Thyroid gland (tissue), 4 donors: ENCODE results near the gene CACNA1G.

Source experiments
- CTCF ChIP-seq, 6 experiments: fragments of 200-600 bp in 3 of 6; fragments of 450-650 bp in 3 of 6; sonication (generic) in 3 of 6; IDR thresholded peaks; one replicate each; pipeline ENCODE4 v1.5.1; 2016 to 2019; ENCODE audit warnings: antibody characterized with exemption in 6 of 6, mild to moderate bottlenecking in 2 of 6, inconsistent platforms in 1 of 6, moderate library complexity in 1 of 6
- POLR2A ChIP-seq, 2 donors: fragments of 450-650 bp; IDR thresholded peaks; one replicate each; pipeline ENCODE4 v1.6.1; 2017; ENCODE audit warnings: antibody characterized with exemption in 2 of 2, mild to moderate bottlenecking in 2 of 2, moderate library complexity in 1 of 2

GRCh38 chr17:50518384-50519023 lies 42.0 kb upstream of the CACNA1G start:
- TF ChIP-seq CTCF (IDR thresholded peaks at IDR 0.05) (no peak), POLR2A (IDR thresholded peaks at IDR 0.05) (no peak)
